Skin epidermis (tissue), 12 donors: Measurements from ENCODE around the gene PCNX2.

ENCODE experiments used
- H3K27ac ChIP-seq, 21 experiments: fragments of 200-600 bp; sonication (generic) in 11 of 21; one replicate each; pipeline ENCODE4 v1.5.0; 2020; ENCODE audit warnings: mild to moderate bottlenecking in 3 of 21, inconsistent platforms in 2 of 21, moderate library complexity in 2 of 21
- H3K4me3 ChIP-seq, 7 experiments: fragments of 200-600 bp; sonication (generic) in 2 of 7; one replicate each; pipeline ENCODE4 v1.5.0; 2020; ENCODE audit warnings: inconsistent platforms in 2 of 7, mild to moderate bottlenecking in 2 of 7, moderate library complexity in 1 of 7

PCNX2 gene

GRCh38 chr1:233319272-233319671, 23.7 kb upstream of the PCNX2 start:
- no peak overlapping the region for H3K27ac ChIP-seq

GRCh38 chr1:233316473-233316872, 20.9 kb upstream of the PCNX2 start:
- H3K4me3 ChIP-seq: no peak overlapping the region
- no peak overlapping the region for H3K27ac ChIP-seq

More at GRCh38 chr1:233319272-233319671, 23.7 kb upstream of the PCNX2 start:
- H3K4me3 ChIP-seq: no peak overlapping the region

GRCh38 chr1:233315718-233316301, 20.3 kb upstream of the PCNX2 start:
- H3K27ac ChIP-seq: no peak overlapping the region
- H3K4me3 ChIP-seq: no peak overlapping the region

GRCh38 chr1:233313434-233314155, 18.1 kb upstream of the PCNX2 start:
- Histone ChIP-seq H3K27ac (no peak overlapping the region), H3K4me3 (no peak overlapping the region)

GRCh38 chr1:233304489-233305102, 9.1 kb upstream of the PCNX2 start:
- H3K27ac ChIP-seq: no peak overlapping the region
- no peak overlapping the region for H3K4me3 ChIP-seq

GRCh38 chr1:233300326-233300725, 4.8 kb upstream of the PCNX2 start:
- Histone ChIP-seq H3K4me3 (no peak overlapping the region), H3K27ac (no peak overlapping the region)

GRCh38 chr1:233299450-233299849, 3.9 kb upstream of the PCNX2 start:
- H3K4me3 ChIP-seq: no peak overlapping the region
- H3K27ac ChIP-seq: no peak overlapping the region

GRCh38 chr1:233295975-233296322, 424 bp upstream of the PCNX2 start:
- H3K4me3 ChIP-seq: peak overlapping the region in 6 of 7 experiments; percentile 59 to 85 (median 76)
- peak overlapping the region in 6 of 21 experiments; percentile 75 to 81 (median 78) for H3K27ac ChIP-seq

- Histone ChIP-seq H3K27ac (peak overlapping the region in 19 of 21 experiments; percentile 6 to 87 (median 75)), H3K4me3 (peak overlapping the region; percentile 59 to 89 (median 82))
Measured at GRCh38 chr1:233294913-233295236, 650 bp downstream of the PCNX2 start.

GRCh38 chr1:233293556-233294446, 1.7 kb downstream of the PCNX2 start:
- peak overlapping the region in 5 of 21 experiments; percentile 17 to 82 (median 80) for H3K27ac ChIP-seq

GRCh38 chr1:233290396-233291034, 5.0 kb downstream of the PCNX2 start:
- H3K27ac ChIP-seq: peak overlapping the region in 6 of 21 experiments; percentile 3 to 43 (median 29)
- H3K4me3 ChIP-seq: no peak overlapping the region

More at GRCh38 chr1:233293556-233294446, 1.7 kb downstream of the PCNX2 start:
- no peak overlapping the region for H3K4me3 ChIP-seq

GRCh38 chr1:233289676-233290075, 5.8 kb downstream of the PCNX2 start:
- no peak overlapping the region for H3K27ac ChIP-seq
- no peak overlapping the region for H3K4me3 ChIP-seq

GRCh38 chr1:233282582-233282886, 13.0 kb downstream of the PCNX2 start:
- Histone ChIP-seq H3K4me3 (no peak overlapping the region), H3K27ac (peak overlapping the region in 3 of 21 experiments; percentile 2 to 60 (median 44))

- H3K4me3 ChIP-seq: no peak overlapping the region
- peak overlapping the region in 5 of 21 experiments; percentile 2 to 60 (median 23) for H3K27ac ChIP-seq
Measured at GRCh38 chr1:233281711-233282581, 13.6 kb downstream of the PCNX2 start.

GRCh38 chr1:233279971-233280370, 15.6 kb downstream of the PCNX2 start:
- no peak overlapping the region for H3K27ac ChIP-seq
- H3K4me3 ChIP-seq: no peak overlapping the region

GRCh38 chr1:233278631-233279030, 16.9 kb downstream of the PCNX2 start:
- H3K27ac ChIP-seq: no peak overlapping the region
- no peak overlapping the region for H3K4me3 ChIP-seq

- H3K4me3 ChIP-seq: no peak overlapping the region
- no peak overlapping the region for H3K27ac ChIP-seq
Measured at GRCh38 chr1:233277637-233278606, 17.6 kb downstream of the PCNX2 start.

- Histone ChIP-seq H3K27ac (no peak overlapping the region), H3K4me3 (no peak overlapping the region)
Measured at GRCh38 chr1:233269656-233270055, 25.9 kb downstream of the PCNX2 start.
